NB4 (cell line): ENCODE results near the gene SRP9.

Experiments
- POLR2A ChIP-seq: IDR thresholded peaks from 2 replicates; pipeline ENCODE4 v1.6.1; 2011; ENCODE audit warnings: mild to moderate bottlenecking; ENCODE audit not compliant: insufficient read length; ENCODE audit errors: extremely low read depth
- TF ChIP-seq, protein P1 (sequence below): IDR thresholded peaks from one replicate; pipeline ENCODE4 v1.5.1; 2012; ENCODE audit warnings: low read depth, low read length

DNA sequence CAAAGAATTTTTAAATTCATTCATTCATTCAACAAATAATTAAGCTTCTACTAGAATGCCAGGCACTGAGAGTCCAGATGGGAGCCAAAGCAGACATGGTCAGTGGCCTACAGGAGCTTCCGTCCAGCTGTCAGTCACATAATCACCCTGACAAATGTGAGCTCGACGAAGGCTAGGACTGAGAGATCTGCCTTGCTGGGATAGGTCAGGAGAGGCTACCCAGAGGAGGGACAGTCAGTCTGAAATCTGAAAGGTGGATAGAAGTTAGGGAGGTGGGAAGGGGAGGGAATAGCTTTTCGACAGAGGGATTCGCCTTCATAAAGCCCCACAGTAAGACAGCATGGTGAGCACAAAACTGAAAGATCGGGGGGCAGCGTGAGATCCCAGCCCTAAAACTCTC lies 40.6 kb downstream of the SRP9 start:
- TF ChIP-seq, protein P1, sequence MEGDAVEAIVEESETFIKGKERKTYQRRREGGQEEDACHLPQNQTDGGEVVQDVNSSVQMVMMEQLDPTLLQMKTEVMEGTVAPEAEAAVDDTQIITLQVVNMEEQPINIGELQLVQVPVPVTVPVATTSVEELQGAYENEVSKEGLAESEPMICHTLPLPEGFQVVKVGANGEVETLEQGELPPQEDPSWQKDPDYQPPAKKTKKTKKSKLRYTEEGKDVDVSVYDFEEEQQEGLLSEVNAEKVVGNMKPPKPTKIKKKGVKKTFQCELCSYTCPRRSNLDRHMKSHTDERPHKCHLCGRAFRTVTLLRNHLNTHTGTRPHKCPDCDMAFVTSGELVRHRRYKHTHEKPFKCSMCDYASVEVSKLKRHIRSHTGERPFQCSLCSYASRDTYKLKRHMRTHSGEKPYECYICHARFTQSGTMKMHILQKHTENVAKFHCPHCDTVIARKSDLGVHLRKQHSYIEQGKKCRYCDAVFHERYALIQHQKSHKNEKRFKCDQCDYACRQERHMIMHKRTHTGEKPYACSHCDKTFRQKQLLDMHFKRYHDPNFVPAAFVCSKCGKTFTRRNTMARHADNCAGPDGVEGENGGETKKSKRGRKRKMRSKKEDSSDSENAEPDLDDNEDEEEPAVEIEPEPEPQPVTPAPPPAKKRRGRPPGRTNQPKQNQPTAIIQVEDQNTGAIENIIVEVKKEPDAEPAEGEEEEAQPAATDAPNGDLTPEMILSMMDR, result no peak
- no peak for TF ChIP-seq POLR2A
